H1 (cell line): ENCODE results near the gene MAP3K6. TPM values are rescaled to one million over a fixed set of nuclear protein-coding genes. Genes with fewer than 3 reads are reported as not detected.

ENCODE experiments used
- BACH1 ChIP-seq: IDR thresholded peaks from 2 replicates; pipeline ENCODE4 v1.6.1; 2012; ENCODE audit warnings: low read length, improper control_type of control experiment
- CHD7 ChIP-seq: fragments of 300-600 bp; sonication (generic); IDR thresholded peaks from 2 replicates; pipeline ENCODE4 v1.7.1; 2012; ENCODE audit warnings: low read length, moderate library complexity, mild to moderate bottlenecking, inconsistent platforms; ENCODE audit not compliant: insufficient replicate concordance
- CTCF ChIP-seq, 3 experiments: IDR thresholded peaks; 1 replicate in 2 of 3; 2 replicates in 1 of 3; pipeline versions ENCODE4 v1.5.1 to v1.6.1; 2011; ENCODE audit warnings: low read length in 3 of 3, mild to moderate bottlenecking in 3 of 3, inconsistent platforms in 2 of 3, low read depth in 1 of 3, moderate library complexity in 1 of 3; ENCODE audit not compliant: insufficient read depth in 1 of 3; ENCODE audit errors: control extremely low read depth in 1 of 3
- KDM4A ChIP-seq: IDR thresholded peaks from one replicate; pipeline ENCODE4 v1.7.1; 2012; ENCODE audit warnings: low read depth, mild to moderate bottlenecking, moderate library complexity, low read length, inconsistent platforms; ENCODE audit not compliant: severe bottlenecking
- POLR2AphosphoS5 ChIP-seq: IDR thresholded peaks from 2 replicates; pipeline ENCODE4 v1.6.1; 2011; ENCODE audit warnings: low read depth, low read length
- RNF2 ChIP-seq: fragments of 200-900, 300-1000 bp; sonication (generic); IDR thresholded peaks from 2 replicates; pipeline ENCODE4 v1.7.1; 2016; ENCODE audit warnings: borderline replicate concordance, low read depth, mild to moderate bottlenecking, antibody characterized with exemption, low read length; ENCODE audit not compliant: poor library complexity, severe bottlenecking; ENCODE audit errors: missing control alignments
- RXRA ChIP-seq: IDR thresholded peaks from 2 replicates; pipeline ENCODE4 v1.6.1; 2011; ENCODE audit warnings: low read depth, mild to moderate bottlenecking, low read length, moderate library complexity; ENCODE audit not compliant: insufficient read depth
- polyA plus RNA-seq, 7 experiments: library from polyadenylated mRNA; depleted of rRNA in 3 of 7; stranded (reverse) in 5 of 7; unstranded in 2 of 7; fragments of >200 nt in 5 of 7; fragments of 200-250 nt in 2 of 7; gene quantifications; 1 replicate in 5 of 7; 2 replicates in 1 of 7; 4 replicates in 1 of 7; pipeline versions ENCODE4 v1.2.1 to v1.2.3, GENCODE V29; 2011 to 2013; ENCODE audit warnings: missing spikeins in 2 of 7, mixed read lengths in 2 of 7
- total RNA-seq: library from RNA; stranded (reverse); fragmentation: NEBNext Ultra II Directional; extraction: Animal tissue kit (Norgen Biotek cat#: 25700); gene quantifications from 2 replicates; pipeline ENCODE4 v1.2.1, GENCODE V29; 2021

Gene MAP3K6
- total and polyA plus RNA-seq, 2 of the 8 experiments (the other 6 are each of a cell fraction or from before 2014, with no cell fraction given): 7.4 to 7.6 TPM

GRCh38 chr1:27383039-27383605 lies 16.4 kb upstream of the MAP3K6 start, which contains the start of gene CD164L2 (continued):
- TF ChIP-seq CHD7 (no peak), RXRA (no peak), RNF2 (no peak), BACH1 (no peak), KDM4A (no peak), CTCF (IDR thresholded peaks at IDR 0.05; ENCODE audit: control extremely low read depth in 1 of 3, insufficient read depth in 1 of 3, low read depth in 1 of 3, low read length in 3 of 3) (no peak), POLR2AphosphoS5 (peak; percentile 53; the same call in 1 of the 2 replicates)
